Small intestine (tissue), 7 donors: Measurements from ENCODE around the gene ANO4. TPM values are rescaled to one million over a fixed set of nuclear protein-coding genes. Genes with fewer than 3 reads are reported as not detected.

Source experiments
- DNase-seq, 2 donors: peaks; one replicate each; pipeline versions ENCODE4 v3.0.0 to v3.0.0-alpha.2; 2013
- FAIRE-seq: peaks from 2 replicates; lab custom pipeline; 2012; peaks lifted over from hg19 to GRCh38; lab: Jason Lieb, UNC
- H3K27ac ChIP-seq, 3 donors: one replicate each; pipeline ENCODE4 v1.5.1; 2013; ENCODE audit warnings: low read length in 2 of 3, mild to moderate bottlenecking in 2 of 3, control low read depth in 1 of 3, inconsistent platforms in 1 of 3, low read depth in 1 of 3, moderate library complexity in 1 of 3
- H3K27me3 ChIP-seq, 3 donors: one replicate each; pipeline ENCODE4 v1.6.1; 2013; ENCODE audit warnings: low read length in 3 of 3, inconsistent platforms in 1 of 3; ENCODE audit not compliant: control insufficient read depth in 3 of 3, insufficient read depth in 3 of 3
- H3K36me3 ChIP-seq, 3 donors: one replicate each; pipeline ENCODE4 v1.6.1; 2013; ENCODE audit warnings: low read length in 3 of 3, inconsistent platforms in 1 of 3, low read depth in 1 of 3, mild to moderate bottlenecking in 1 of 3, moderate library complexity in 1 of 3; ENCODE audit not compliant: control insufficient read depth in 3 of 3, insufficient read depth in 2 of 3
- H3K4me1 ChIP-seq, 3 donors: one replicate each; pipeline ENCODE4 v1.6.1; 2013; ENCODE audit warnings: low read length in 2 of 3, inconsistent platforms in 1 of 3, low read depth in 1 of 3, mild to moderate bottlenecking in 1 of 3, moderate library complexity in 1 of 3; ENCODE audit not compliant: control insufficient read depth in 3 of 3, insufficient read depth in 2 of 3
- H3K4me3 ChIP-seq, 3 donors: one replicate each; pipeline ENCODE4 v1.5.1; 2013; ENCODE audit warnings: low read length in 3 of 3, control low read depth in 1 of 3, inconsistent platforms in 1 of 3, low read depth in 1 of 3, mild to moderate bottlenecking in 1 of 3, moderate library complexity in 1 of 3
- H3K9me3 ChIP-seq, 2 donors: one replicate each; pipeline ENCODE4 v1.6.1; 2013; ENCODE audit warnings: low read depth in 1 of 2, low read length in 1 of 2; ENCODE audit not compliant: control insufficient read depth in 2 of 2, insufficient read depth in 1 of 2
- WGBS, 3 donors: extraction: QIAGEN DNeasy Blood & Tissue Kit; methylation state at CpG; one replicate each; pipeline ENCODE4 v1.1.7; 2013; 5-methylcytosine and 5-hydroxymethylcytosine counted together
- polyA plus RNA-seq, 4 donors: library from polyadenylated mRNA; stranded (reverse) in 3 of 4; unstranded in 1 of 4; fragments of 200-250 nt in 3 of 4; fragments of 120-200 nt in 1 of 4; gene quantifications; one replicate each; pipeline versions ENCODE4 v1.2.1 to v1.2.3, GENCODE V29; 2013
- donor health status: healthy with polysubstance abuse.
- donor health status: control.
- donor health status: control.
- donor health status: Bipolar disorder and iron deficiency.
- donor health status: healthy.

ANO4 gene
- polyA plus RNA-seq, 4 donors, result 0.03 to 2.1 (median 0.54) TPM; not detected in 1

GRCh38 chr12:100797246-100797645, 2.7 kb downstream of the ANO4 start:
- Histone ChIP-seq H3K27me3 (peaks cover 0 to 15% (median 5%) of the 10 kb centered on the region in 3 donors), H3K27ac (no peak overlapping the region), H3K36me3 (no peaks in the 10 kb centered on the region), H3K9me3 (no peaks in the 10 kb centered on the region), H3K4me3 (no peak overlapping the region), H3K4me1 (no peaks in the 10 kb centered on the region)
- no peak for FAIRE-seq
- no peak for DNase-seq
- 45 to 71% (median 66%) methylated on average over 1 of the region's 1 CpG for WGBS, 3 donors

DNA sequence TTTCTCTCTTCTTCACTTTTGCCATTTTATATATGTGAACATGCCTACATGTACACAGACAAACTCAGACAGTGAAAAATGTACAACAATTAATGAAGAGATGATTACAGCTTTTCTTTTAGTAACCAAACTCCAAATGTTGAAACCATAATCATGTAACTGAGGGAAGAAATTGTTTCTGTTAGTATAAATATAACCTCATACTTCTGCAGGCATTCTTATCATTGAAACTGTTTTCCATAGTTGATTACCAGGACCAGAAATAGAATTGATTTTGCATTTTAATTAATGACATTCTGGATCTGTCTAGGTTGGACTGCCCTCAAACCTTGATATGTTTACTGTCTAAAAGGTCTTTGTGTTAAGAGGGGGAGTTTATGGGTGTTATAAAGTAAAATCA, 3.2 kb downstream of the ANO4 start:
- Histone ChIP-seq H3K27ac (no peak overlapping the region), H3K4me3 (no peak overlapping the region), H3K9me3 (no peaks in the 10 kb centered on the region), H3K27me3 (peaks cover 0 to 15% (median 5%) of the 10 kb centered on the region in 3 donors), H3K36me3 (no peaks in the 10 kb centered on the region), H3K4me1 (no peaks in the 10 kb centered on the region)
- DNase-seq, result no peak
- no peak for FAIRE-seq

GRCh38 chr12:100798286-100799160, 3.9 kb downstream of the ANO4 start:
- Histone ChIP-seq H3K27ac (no peak overlapping the region), H3K4me1 (no peaks in the 10 kb centered on the region), H3K27me3 (peaks cover 0 to 15% (median 5%) of the 10 kb centered on the region in 3 donors), H3K36me3 (no peaks in the 10 kb centered on the region), H3K4me3 (no peak overlapping the region), H3K9me3 (no peaks in the 10 kb centered on the region)
- 58 to 74% (median 64%) methylated on average over 3 of the region's 3 CpGs for WGBS, 3 donors
- no peak for DNase-seq
- FAIRE-seq, result no peak

GRCh38 chr12:100799770-100800169, 5.2 kb downstream of the ANO4 start:
- WGBS, 3 donors, result 51 to 73% (median 63%) methylated on average over 2 of the region's 2 CpGs
- Histone ChIP-seq H3K27ac (no peak overlapping the region), H3K36me3 (no peaks in the 10 kb centered on the region), H3K27me3 (peaks cover 0 to 10% (median 5%) of the 10 kb centered on the region in 3 donors), H3K9me3 (no peaks in the 10 kb centered on the region), H3K4me3 (no peak overlapping the region), H3K4me1 (no peaks in the 10 kb centered on the region)
- no peak for DNase-seq
- no peak for FAIRE-seq

- Histone ChIP-seq H3K27me3 (peaks cover 0 to 1% (median 0%) of the 10 kb centered on the region in 3 donors), H3K36me3 (no peaks in the 10 kb centered on the region), H3K27ac (no peak overlapping the region), H3K9me3 (no peaks in the 10 kb centered on the region), H3K4me1 (no peaks in the 10 kb centered on the region), H3K4me3 (no peak overlapping the region)
- no peak for FAIRE-seq
- 85 to 93% (median 89%) methylated on average over 1 of the region's 1 CpG for WGBS, 3 donors
- DNase-seq, result no peak
Measured at GRCh38 chr12:100800723-100801122, 6.1 kb downstream of the ANO4 start.

DNA sequence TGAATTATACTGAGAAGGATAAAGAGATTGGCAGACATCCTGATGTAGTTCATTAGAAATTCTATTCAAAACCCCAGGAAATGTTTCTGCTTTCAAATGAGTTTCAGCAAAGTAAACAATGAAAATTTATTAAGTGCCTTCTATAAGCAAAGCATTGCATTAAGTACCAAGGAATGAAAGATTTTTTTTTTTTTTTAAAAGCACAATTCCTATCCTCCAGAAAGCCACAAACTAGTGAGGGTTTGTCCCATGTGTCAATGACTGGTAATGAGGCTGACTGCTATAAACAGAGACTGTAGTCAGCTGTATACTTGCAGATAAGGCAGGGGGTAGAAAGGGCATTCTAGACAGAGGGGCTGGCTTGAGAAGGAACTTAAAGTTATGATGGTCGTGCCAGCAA, 6.7 kb downstream of the ANO4 start:
- H3K4me1 ChIP-seq, result no peaks in the 10 kb centered on the region
- FAIRE-seq (no peak), DNase-seq (no peak)
- H3K27ac ChIP-seq, result no peak overlapping the region
- no peaks in the 10 kb centered on the region for H3K27me3 ChIP-seq
- 4 to 9% (median 5%) methylated on average over 1 of the region's 1 CpG for WGBS, 3 donors
- H3K4me3 ChIP-seq, result no peak overlapping the region
- H3K9me3 ChIP-seq, result no peaks in the 10 kb centered on the region
- no peaks in the 10 kb centered on the region for H3K36me3 ChIP-seq

DNA sequence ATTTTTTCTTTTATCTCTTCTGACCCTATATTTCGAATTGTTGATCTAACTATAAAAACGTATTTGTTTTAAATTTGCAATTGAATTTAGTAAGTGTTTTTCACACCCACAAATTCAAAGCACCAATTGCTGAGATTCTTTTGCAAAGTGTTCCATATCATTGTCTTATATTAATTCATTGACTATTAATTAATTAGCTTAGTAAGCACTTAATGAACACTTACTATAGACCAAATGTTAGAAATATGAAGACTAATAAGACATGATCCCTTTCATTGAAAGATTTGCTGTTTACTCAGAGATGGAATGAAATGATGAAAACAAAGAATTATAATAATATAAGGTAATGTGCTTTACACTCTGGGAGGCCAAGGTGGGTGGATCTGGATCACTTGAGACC, 14.2 kb downstream of the ANO4 start:
- Histone ChIP-seq H3K9me3 (no peaks in the 10 kb centered on the region), H3K4me1 (no peaks in the 10 kb centered on the region), H3K36me3 (no peaks in the 10 kb centered on the region), H3K4me3 (no peak overlapping the region), H3K27me3 (no peaks in the 10 kb centered on the region), H3K27ac (no peak overlapping the region)
- DNase-seq (no peak), FAIRE-seq (no peak)
- WGBS, 3 donors, result 72 to 78% (median 74%) methylated on average over 2 of the region's 2 CpGs

- Histone ChIP-seq H3K4me3 (no peak overlapping the region), H3K27ac (no peak overlapping the region), H3K4me1 (no peaks in the 10 kb centered on the region), H3K27me3 (no peaks in the 10 kb centered on the region), H3K36me3 (no peaks in the 10 kb centered on the region), H3K9me3 (no peaks in the 10 kb centered on the region)
- DNase-seq (no peak), FAIRE-seq (no peak)
- 45 to 70% (median 51%) methylated on average over 4 of the region's 4 CpGs for WGBS, 3 donors
Measured at GRCh38 chr12:100820314-100820713, 25.7 kb downstream of the ANO4 start.
